T-helper 9 cell (primary cell): ENCODE measurements around the gene RBX1.
"Not testable (repeated sequence)": the region's sequence is repeated elsewhere in the genome, so short reads cannot be mapped to it uniquely, and the experiment has no call there.

Experiments
- DNase-seq: peaks from one replicate; pipeline ENCODE4 v3.0.0-alpha.2; 2020
- total RNA-seq, 2 donors: gene quantifications; one replicate each; lab custom pipeline; 2026; lab: John Stamatoyannopoulos, UW

The RBX1 gene
- 16.9 to 54.6 reads per million in 2 donors for total RNA-seq

- DNase-seq: peak; percentile 97
Measured at GRCh38 chr22:40950962-40951794, at the start of gene RBX1. TSS of gene RBX1 (plus strand) at chr22:40951378. CDS start at chr22:40951399, 21 bp downstream.

DNA sequence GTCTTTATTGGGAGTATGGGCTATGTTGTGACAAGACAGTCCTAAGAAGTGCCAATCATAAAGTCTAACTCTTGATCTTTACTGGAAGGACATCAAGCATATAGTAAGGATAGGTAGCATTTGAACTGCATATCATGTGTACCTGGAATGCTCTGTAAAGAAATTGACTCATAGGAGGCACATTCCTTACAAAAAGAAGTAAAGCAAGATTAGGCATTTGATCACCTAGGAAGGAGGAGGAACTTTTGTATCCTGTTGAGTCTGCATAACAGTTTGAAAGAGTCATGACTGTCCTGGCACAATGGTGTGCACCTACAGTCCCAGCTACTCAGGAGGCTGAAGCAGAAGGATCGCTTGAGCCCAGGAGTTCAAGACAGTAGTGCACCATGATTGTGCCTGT lies 47.1 kb upstream of the RBX1 start:
- DNase-seq: no peak

DNA sequence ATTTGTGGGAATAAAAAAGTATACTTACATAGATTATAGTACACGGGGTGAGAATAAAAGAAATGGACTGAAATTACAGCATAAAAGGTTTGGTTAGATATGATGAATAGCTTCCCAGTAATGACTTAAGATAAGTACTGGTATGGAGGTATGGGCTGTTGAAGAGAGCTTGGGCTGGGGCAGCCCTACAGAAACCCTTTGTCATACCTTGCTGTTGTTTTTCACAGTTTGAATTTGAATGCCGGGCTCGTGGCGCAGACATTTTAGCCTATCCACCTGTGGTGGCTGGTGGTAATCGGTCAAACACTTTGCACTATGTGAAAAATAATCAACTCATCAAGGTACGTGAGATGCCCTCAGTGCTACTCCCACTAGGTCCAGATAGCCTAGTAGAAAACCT lies 42.3 kb upstream of the RBX1 start:
- no peak for DNase-seq

GRCh38 chr22:40911772-40912171 lies 39.4 kb upstream of the RBX1 start:
- no peak for DNase-seq

DNA sequence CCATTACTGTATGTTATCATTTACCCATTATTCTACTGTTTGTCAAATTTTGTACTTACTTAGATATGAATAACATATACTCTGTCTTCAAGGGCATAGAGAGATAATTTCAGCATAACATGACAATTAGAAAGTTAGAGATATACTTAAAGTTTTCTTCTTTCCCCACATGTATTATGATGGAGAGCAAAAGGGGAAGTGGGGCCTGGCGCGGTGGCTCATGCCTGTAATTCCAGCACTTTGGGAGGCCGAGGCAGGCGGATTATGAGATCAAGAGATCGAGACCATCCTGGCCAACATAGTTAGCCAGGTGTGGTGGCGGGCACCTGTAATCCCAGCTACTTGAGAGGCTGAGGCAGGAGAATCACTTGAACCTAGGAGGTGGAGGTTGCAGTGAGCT lies 38.2 kb upstream of the RBX1 start:
- not testable (repeated sequence) for DNase-seq

- DNase-seq: no peak
Measured at GRCh38 chr22:40919446-40919845, 31.7 kb upstream of the RBX1 start.

- DNase-seq: no peak
Measured at GRCh38 chr22:40920526-40920925, 30.7 kb upstream of the RBX1 start.

GRCh38 chr22:40922484-40923303 lies 28.5 kb upstream of the RBX1 start:
- no peak for DNase-seq

DNA sequence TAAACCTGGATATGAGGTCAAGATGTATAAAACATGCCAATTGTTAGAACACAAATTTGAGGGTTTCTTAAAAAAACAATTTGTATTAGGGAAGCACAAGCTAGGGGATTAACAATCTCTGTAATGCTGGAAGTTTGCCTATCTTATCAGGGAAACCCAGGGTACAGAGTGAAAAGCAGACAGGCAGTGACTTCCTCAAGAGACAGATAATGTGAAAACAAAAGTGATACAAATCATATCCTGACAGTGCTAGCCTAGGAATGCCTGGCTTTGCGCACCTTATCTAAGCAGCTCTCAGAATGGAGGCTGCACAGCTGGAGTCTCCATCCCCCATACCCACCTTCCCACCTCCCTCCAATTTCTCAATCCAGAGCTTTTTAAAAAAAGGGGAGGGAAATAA lies 22.5 kb upstream of the RBX1 start:
- no peak for DNase-seq

- no peak for DNase-seq
Measured at GRCh38 chr22:40932396-40932795, 18.8 kb upstream of the RBX1 start.

DNA sequence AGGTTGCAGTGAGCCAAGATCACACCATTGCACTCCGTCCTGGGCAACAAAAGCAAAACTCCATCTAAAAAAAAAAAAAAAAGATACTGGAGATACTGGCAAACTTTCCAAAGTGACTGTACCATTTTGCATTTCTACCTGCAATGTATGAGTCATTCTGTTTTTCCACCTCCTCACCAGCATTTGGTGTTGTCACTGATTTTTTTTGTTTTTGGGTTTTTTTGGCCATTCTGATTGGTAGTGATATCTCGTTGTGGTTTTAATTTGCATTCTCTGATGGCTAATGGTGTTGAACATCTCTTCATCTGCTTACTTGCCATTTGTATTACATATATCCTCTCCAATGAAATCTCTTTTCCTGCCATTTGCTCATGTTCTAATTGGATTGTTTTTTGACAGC lies 12.0 kb upstream of the RBX1 start:
- no peak for DNase-seq

GRCh38 chr22:40951795-40952605 lies 822 bp downstream of the RBX1 start:
- no peak for DNase-seq

DNA sequence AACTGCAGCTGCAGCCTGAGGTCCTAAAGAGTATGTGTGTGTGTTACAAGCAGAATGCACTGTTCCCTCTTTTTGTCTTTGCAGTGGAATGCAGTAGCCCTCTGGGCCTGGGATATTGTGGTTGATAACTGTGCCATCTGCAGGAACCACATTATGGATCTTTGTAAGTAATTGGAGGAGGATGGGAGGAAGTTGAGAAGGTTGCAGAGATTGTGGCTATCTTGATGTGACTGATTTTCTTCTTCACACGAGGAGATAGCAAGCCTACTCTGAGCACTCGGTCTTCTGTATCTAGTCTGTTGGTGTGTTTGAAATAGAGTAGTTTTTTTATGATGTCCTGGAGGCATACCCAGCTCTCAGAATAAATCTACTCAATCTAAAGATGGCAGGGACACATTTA lies 2.3 kb downstream of the RBX1 start:
- no peak for DNase-seq

DNA sequence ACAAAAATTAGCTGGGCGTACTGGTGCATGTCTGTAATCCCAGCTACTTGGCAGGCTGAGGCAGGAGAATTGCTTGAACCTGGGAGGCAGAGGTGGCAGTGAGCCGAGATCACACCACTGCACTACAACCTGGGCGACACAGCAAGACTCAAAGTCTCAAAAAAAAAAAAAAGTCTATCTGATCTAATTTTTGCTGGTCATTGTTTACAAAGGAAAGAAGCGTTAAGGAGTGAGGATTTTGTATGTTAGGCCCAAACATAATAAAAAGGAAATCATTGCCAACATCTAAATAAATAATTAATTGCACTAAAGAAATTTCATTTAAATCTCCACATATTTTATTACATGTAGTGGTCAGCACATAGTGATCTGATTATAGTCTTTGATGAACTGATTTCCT lies 2.9 kb downstream of the RBX1 start:
- DNase-seq: no peak

- no peak for DNase-seq
Measured at GRCh38 chr22:40955571-40955970, 4.4 kb downstream of the RBX1 start.

- no peak for DNase-seq
Measured at GRCh38 chr22:40957601-40958000, 6.4 kb downstream of the RBX1 start.

GRCh38 chr22:40958299-40958698 lies 7.1 kb downstream of the RBX1 start:
- DNase-seq: no peak

DNA sequence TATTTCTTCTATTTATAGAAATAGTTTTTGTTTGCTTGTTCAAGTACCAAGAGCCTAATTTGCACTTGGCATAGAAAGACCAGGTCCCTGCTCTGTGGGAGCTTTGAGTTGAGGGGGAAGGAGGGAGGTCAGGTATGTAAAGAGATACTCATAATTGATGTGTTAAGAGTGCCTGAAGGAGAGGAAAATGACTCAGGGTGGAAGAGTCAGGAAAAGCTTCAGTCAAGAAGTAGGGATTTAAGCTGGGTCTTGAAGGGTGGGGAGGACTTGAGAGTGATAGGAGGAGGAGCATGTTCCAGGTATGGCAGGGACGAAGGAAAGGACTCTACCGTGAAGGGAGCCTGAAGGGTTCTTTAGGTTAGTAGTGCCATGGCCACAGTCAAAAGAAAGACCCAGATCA lies 9.0 kb downstream of the RBX1 start:
- no peak for DNase-seq

- no peak for DNase-seq
Measured at GRCh38 chr22:40965936-40966725, 15.0 kb downstream of the RBX1 start.

GRCh38 chr22:40966726-40967085 lies 15.5 kb downstream of the RBX1 start:
- DNase-seq: no peak

DNA sequence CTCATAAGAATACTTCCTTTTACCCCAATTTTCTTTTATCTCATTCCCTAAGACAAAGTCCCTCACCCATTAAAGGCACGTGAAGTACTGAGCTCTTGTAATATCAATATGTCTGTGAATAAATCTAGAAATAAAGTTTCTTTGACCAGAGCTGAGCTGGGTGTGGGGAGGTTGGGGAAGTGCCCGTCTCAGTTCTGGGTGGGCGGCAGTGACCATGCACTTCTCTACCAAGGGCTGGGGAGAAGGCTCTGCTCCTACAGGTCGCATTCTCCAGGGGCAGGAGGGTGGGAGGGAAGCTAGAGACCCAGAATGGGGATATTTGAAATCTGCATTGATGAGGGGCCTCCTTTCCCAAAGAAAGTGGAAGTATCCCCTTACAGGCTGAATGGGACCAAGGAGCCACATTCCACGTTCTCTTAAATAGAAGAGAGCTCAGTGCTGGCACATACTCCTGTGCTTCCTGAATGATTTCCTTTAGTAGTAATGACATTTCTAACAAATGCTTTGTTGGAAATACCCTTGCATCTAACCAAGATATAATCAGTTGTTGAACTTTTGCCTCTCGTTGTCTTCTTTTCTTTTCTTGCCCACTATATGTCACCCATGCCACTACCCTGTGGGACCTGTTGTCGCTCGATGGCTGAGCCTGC lies 16.1 kb downstream of the RBX1 start:
- DNase-seq: no peak

DNA sequence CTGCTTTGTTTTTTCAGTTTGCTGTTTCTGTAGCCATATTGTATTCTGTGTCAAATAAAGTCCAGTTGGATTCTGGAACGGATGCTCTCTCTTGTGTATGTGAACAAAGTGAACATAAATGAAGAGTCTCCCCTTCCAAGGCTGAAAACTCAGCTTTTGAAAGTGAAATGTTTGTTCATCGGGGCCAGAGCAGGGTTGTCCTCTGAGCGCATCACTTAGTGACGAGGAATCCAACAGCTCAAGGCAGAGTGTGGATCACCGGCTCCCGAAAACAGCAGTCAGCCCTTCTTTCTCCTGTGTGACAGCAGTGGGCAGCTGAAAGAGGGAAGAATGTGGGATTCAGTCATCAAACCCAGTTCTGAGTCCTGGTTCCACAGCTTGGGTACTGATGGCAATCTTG lies 21.4 kb downstream of the RBX1 start:
- DNase-seq: no peak
